Kidney (tissue), 14 donors: ENCODE measurements around the gene VTA1. TPM values are rescaled to one million over a fixed set of nuclear protein-coding genes. Genes with fewer than 3 reads are reported as not detected.

Experiments
- DNase-seq, 5 donors: peaks; one replicate each; pipeline ENCODE4 v3.0.0-alpha.2; 2013 to 2020
- FAIRE-seq: peaks from 2 replicates; lab custom pipeline; 2012; peaks lifted over from hg19 to GRCh38; lab: Jason Lieb, UNC
- H3K27ac ChIP-seq, 2 donors: one replicate each; pipeline ENCODE4 v1.7.0; 2013; ENCODE audit warnings: low read depth in 2 of 2, low read length in 2 of 2, inconsistent platforms in 1 of 2
- H3K27me3 ChIP-seq: one replicate; pipeline ENCODE4 v1.7.1; 2013; ENCODE audit warnings: low read length, inconsistent platforms; ENCODE audit not compliant: control insufficient read depth, insufficient read depth
- H3K36me3 ChIP-seq, 3 donors: one replicate each; pipeline versions ENCODE4 v1.7.0 to v1.7.1; 2013; ENCODE audit warnings: low read length in 3 of 3, control low read depth in 1 of 3, inconsistent platforms in 1 of 3; ENCODE audit not compliant: insufficient read depth in 3 of 3, control insufficient read depth in 2 of 3
- H3K4me1 ChIP-seq, 3 donors: one replicate each; pipeline versions ENCODE4 v1.7.0 to v1.7.1; 2013; ENCODE audit warnings: low read length in 3 of 3, inconsistent platforms in 1 of 3, low read depth in 1 of 3; ENCODE audit not compliant: control insufficient read depth in 2 of 3, insufficient read depth in 2 of 3
- H3K4me3 ChIP-seq, 3 donors: one replicate each; pipeline versions ENCODE4 v1.7.0 to v1.8.1; 2013; ENCODE audit warnings: low read length in 3 of 3, control low read depth in 1 of 3, inconsistent platforms in 1 of 3
- H3K9ac ChIP-seq, 3 donors: one replicate each; pipeline versions ENCODE4 v1.7.0 to v1.7.1; 2013; ENCODE audit warnings: low read length in 3 of 3, control low read depth in 1 of 3, inconsistent platforms in 1 of 3
- H3K9me3 ChIP-seq, 3 donors: one replicate each; pipeline versions ENCODE4 v1.7.0 to v1.7.1; 2013; ENCODE audit warnings: low read length in 3 of 3, control low read depth in 1 of 3, inconsistent platforms in 1 of 3; ENCODE audit not compliant: control insufficient read depth in 2 of 3, insufficient read depth in 1 of 3
- intact Hi-C: fragments of 100-400 bp; cut with DNase I; formaldehyde crosslinking; loops from one replicate; pipeline ENCODE4 v1.11.1; 2022
- polyA plus RNA-seq: library from polyadenylated mRNA; stranded (reverse); fragments of 350-450 nt; fragmentation: Illumina TruSeq; extraction: RNeasy Lipid Tissue Mini Kit (QIAGEN cat#74804); gene quantifications from one replicate; pipeline ENCODE4 v1.2.3, GENCODE V29; 2014; ENCODE audit warnings: low read depth, low replicate concordance; ENCODE audit not compliant: insufficient read depth
- total RNA-seq: library from RNA; stranded (reverse); fragmentation: NEBNext Ultra II Directional; extraction: Animal tissue kit (Norgen Biotek cat#: 25700); gene quantifications from one replicate; pipeline ENCODE4 v1.2.1, GENCODE V29; 2021
- TF ChIP-seq, protein P1 (sequence below): IDR thresholded peaks from 3 replicates; pipeline ENCODE4 v1.5.1; 2012; ENCODE audit warnings: mild to moderate bottlenecking, moderate library complexity, borderline replicate concordance; ENCODE audit not compliant: insufficient read depth; ENCODE audit errors: extremely low read depth
- donor health status: control.
- donor health status: control.
- donor health status: control.
- donor health status: control.
- donor health status: control.
- donor health status: DM: yes; HTN: yes; CAD: no.
- donor health status: Normal renal cell carcinoma (clear cell type).

VTA1 gene
- total and polyA plus RNA-seq, 2 donors from 2014 or later, result 32.9 to 37.2 TPM

GRCh38 chr6:142242269-142242668 lies 95.2 kb downstream of the VTA1 start:
- DNase-seq (no peak), FAIRE-seq (no peak)
- no peak overlapping the region for H3K27ac ChIP-seq
- H3K4me1 ChIP-seq, result no peaks in the 10 kb centered on the region
- intact Hi-C loops, result no loop called here
- TF ChIP-seq, protein P1, sequence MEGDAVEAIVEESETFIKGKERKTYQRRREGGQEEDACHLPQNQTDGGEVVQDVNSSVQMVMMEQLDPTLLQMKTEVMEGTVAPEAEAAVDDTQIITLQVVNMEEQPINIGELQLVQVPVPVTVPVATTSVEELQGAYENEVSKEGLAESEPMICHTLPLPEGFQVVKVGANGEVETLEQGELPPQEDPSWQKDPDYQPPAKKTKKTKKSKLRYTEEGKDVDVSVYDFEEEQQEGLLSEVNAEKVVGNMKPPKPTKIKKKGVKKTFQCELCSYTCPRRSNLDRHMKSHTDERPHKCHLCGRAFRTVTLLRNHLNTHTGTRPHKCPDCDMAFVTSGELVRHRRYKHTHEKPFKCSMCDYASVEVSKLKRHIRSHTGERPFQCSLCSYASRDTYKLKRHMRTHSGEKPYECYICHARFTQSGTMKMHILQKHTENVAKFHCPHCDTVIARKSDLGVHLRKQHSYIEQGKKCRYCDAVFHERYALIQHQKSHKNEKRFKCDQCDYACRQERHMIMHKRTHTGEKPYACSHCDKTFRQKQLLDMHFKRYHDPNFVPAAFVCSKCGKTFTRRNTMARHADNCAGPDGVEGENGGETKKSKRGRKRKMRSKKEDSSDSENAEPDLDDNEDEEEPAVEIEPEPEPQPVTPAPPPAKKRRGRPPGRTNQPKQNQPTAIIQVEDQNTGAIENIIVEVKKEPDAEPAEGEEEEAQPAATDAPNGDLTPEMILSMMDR, result no peak
- no peaks in the 10 kb centered on the region for H3K27me3 ChIP-seq
- H3K9me3 ChIP-seq, result no peaks in the 10 kb centered on the region
- H3K4me3 ChIP-seq, result no peak overlapping the region
- H3K36me3 ChIP-seq, result no peaks in the 10 kb centered on the region
- H3K9ac ChIP-seq, result no peak overlapping the region

DNA sequence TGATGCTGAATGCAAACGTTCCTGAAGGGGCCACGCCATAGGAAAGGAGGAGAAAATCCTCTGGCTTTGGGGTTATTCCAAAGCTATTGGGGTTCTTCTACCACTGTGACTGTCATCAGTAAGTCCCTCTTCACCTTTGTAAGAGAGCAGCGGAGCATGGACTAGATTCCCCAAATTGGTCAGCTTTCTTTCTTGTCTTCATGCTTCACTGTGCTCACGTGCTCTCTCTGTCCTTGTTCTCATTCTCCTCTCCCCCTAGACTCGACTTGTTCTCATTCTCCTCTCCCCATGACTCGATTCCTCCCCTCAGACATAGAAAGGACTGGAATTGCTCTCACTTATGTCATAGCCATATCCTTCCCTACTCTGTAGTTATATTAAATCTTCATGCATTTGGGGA lies 99.9 kb downstream of the VTA1 start:
- TF ChIP-seq, protein P1, result no peak
- no peaks in the 10 kb centered on the region for H3K27me3 ChIP-seq
- no peak for DNase-seq
- FAIRE-seq, result no peak
- intact Hi-C loops, result no loop called here
- no peak overlapping the region for H3K9ac ChIP-seq
- H3K36me3 ChIP-seq, result no peaks in the 10 kb centered on the region
- no peaks in the 10 kb centered on the region for H3K4me1 ChIP-seq
- H3K27ac ChIP-seq, result no peak overlapping the region
- H3K9me3 ChIP-seq, result no peaks in the 10 kb centered on the region
- no peak overlapping the region for H3K4me3 ChIP-seq

- Histone ChIP-seq H3K27ac (no peak overlapping the region), H3K9ac (no peak overlapping the region), H3K4me1 (no peaks in the 10 kb centered on the region), H3K9me3 (no peaks in the 10 kb centered on the region), H3K4me3 (no peak overlapping the region), H3K27me3 (no peaks in the 10 kb centered on the region), H3K36me3 (no peaks in the 10 kb centered on the region)
- TF ChIP-seq, protein P1, result no peak
- intact Hi-C loops, result no loop called here
- no peak for DNase-seq
- FAIRE-seq, result no peak
These were observed 102.2 kb downstream of the VTA1 start for GRCh38 chr6:142249266-142249665.

DNA sequence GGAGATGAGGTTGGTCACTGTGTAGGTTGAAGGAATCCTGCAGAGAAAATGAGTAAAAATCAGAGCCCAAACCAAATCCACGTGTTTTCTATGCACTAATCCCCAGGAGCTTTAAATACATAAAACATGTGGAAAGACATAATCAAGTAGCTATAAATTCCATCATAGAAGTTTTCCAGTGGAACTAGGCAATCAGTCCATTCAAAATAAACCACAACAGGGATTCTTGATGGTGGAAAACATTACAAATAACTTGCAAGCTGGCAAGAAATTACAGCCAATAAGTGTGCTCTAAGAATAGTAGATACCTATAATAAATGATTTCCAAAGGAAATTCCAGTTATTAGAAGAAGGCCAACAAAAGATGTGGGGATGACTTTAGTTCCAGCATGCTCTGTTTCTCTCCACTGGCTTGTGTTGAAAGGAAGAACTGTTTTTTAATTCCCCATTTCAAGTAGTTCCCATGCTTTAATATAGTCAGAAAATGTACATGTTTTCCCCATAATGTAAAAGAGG lies 104.9 kb downstream of the VTA1 start:
- no peak overlapping the region for H3K9ac ChIP-seq
- TF ChIP-seq, protein P1, result no peak
- intact Hi-C loops, result no loop called here
- no peaks in the 10 kb centered on the region for H3K9me3 ChIP-seq
- no peak overlapping the region for H3K27ac ChIP-seq
- H3K36me3 ChIP-seq, result no peaks in the 10 kb centered on the region
- no peak for DNase-seq
- no peaks in the 10 kb centered on the region for H3K27me3 ChIP-seq
- H3K4me3 ChIP-seq, result no peak overlapping the region
- FAIRE-seq, result no peak
- H3K4me1 ChIP-seq, result peaks cover 0 to 3% (median 0%) of the 10 kb centered on the region in 3 donors
